Measurements from ENCODE around the gene IFT25. TPM values are rescaled to one million over a fixed set of nuclear protein-coding genes. Genes with fewer than 3 reads are reported as not detected.

IFT25 gene
- total RNA-seq, 1 donor: 30.2 TPM

- DNase-seq (ENCODE audit: low read depth): peak; percentile 91
- TF ChIP-seq, protein P1, sequence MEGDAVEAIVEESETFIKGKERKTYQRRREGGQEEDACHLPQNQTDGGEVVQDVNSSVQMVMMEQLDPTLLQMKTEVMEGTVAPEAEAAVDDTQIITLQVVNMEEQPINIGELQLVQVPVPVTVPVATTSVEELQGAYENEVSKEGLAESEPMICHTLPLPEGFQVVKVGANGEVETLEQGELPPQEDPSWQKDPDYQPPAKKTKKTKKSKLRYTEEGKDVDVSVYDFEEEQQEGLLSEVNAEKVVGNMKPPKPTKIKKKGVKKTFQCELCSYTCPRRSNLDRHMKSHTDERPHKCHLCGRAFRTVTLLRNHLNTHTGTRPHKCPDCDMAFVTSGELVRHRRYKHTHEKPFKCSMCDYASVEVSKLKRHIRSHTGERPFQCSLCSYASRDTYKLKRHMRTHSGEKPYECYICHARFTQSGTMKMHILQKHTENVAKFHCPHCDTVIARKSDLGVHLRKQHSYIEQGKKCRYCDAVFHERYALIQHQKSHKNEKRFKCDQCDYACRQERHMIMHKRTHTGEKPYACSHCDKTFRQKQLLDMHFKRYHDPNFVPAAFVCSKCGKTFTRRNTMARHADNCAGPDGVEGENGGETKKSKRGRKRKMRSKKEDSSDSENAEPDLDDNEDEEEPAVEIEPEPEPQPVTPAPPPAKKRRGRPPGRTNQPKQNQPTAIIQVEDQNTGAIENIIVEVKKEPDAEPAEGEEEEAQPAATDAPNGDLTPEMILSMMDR (IDR thresholded peaks at IDR 0.05; ENCODE audit: insufficient read depth, low read depth, low read length): no peak
- no peak overlapping the region for H3K4me3 ChIP-seq (ENCODE audit: low read depth, low read length)
Observed at GRCh38 chr1:53896635-53897229, 48.8 kb downstream of the IFT25 start.

- H3K4me3 ChIP-seq (ENCODE audit: low read depth, low read length): no peak overlapping the region
- no peak for DNase-seq (ENCODE audit: low read depth)
- TF ChIP-seq, protein P1 (IDR thresholded peaks at IDR 0.05; ENCODE audit: insufficient read depth, low read depth, low read length): no peak
Observed at GRCh38 chr1:53895421-53895820, 50.1 kb downstream of the IFT25 start.

- H3K4me3 ChIP-seq (ENCODE audit: low read depth, low read length): no peak overlapping the region
- TF ChIP-seq, protein P1 (IDR thresholded peaks at IDR 0.05; ENCODE audit: insufficient read depth, low read depth, low read length): no peak
- DNase-seq (ENCODE audit: low read depth): no peak
Observed at GRCh38 chr1:53894644-53895043, 50.9 kb downstream of the IFT25 start.

DNA sequence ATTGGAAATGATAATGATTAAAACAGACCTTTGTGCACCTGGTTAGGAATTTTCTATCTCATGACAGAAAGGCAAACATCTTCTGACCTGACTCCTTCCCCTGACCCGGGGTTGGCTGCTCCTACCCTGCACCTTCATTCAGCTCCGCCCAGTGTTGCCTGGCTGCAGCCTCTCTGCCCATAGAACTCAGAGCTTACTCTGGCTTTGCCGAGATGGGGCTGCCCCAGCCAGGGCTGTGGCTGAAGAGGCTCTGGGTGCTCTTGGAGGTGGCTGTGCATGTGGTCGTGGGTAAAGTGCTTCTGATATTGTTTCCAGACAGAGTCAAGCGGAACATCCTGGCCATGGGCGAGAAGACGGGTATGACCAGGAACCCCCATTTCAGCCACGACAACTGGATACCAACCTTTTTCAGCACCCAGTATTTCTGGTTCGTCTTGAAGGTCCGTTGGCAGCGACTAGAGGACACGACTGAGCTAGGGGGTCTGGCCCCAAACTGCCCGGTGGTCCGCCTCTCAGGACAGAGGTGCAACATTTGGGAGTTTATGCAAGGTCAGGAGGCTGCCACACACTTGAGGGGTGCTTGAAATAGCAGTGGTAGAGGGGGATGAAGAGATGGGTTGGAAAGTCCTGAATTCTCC is 51.4 kb downstream of the IFT25 start, which contains the start of gene DIO1:
TSS of gene DIO1 (plus strand) at position 189 of the 638 bp plus-strand sequence. CDS start at position 213, 24 bp downstream.
- no peak within 1 kb of the TSS for H3K4me3 ChIP-seq (ENCODE audit: low read depth, low read length)
- no peak for DNase-seq (ENCODE audit: low read depth)
- TF ChIP-seq, protein P1 (IDR thresholded peaks at IDR 0.05; ENCODE audit: insufficient read depth, low read depth, low read length): no peak

DNA sequence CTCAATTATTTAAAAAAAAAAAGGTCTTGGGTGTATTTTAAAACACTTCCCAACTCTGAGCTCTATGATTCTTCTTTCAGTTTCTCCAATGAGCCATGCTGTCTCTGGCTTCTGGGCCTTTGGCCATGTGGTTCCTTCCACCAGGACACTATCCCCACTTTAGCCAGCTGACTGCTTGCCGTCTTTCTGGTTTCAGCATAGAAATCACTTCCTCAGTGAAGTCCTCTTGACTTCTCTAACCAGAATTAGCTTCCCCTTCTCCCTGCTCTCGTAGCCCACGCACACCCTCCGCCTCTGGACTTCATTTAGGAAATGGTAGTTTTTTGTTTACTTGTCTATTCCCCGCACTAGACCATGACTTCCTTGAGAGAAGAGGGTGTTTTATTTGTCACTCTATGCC is 52.6 kb downstream of the IFT25 start:
- H3K4me3 ChIP-seq (ENCODE audit: low read depth, low read length): no peak overlapping the region
- no peak for DNase-seq (ENCODE audit: low read depth)
- TF ChIP-seq, protein P1 (IDR thresholded peaks at IDR 0.05; ENCODE audit: insufficient read depth, low read depth, low read length): no peak

GRCh38 chr1:53891678-53892077 is 53.8 kb downstream of the IFT25 start:
- no peak overlapping the region for H3K4me3 ChIP-seq (ENCODE audit: low read depth, low read length)
- no peak for DNase-seq (ENCODE audit: low read depth)
- TF ChIP-seq, protein P1 (IDR thresholded peaks at IDR 0.05; ENCODE audit: insufficient read depth, low read depth, low read length): no peak
